Loucy (cell line): ENCODE results near the gene RGS6.

Source experiments
- H2AFZ ChIP-seq: fragments of 200-600 bp; sonication (generic); 2 replicates; pipeline ENCODE4 v1.6.0; 2016; ENCODE audit warnings: antibody characterized with exemption, mild to moderate bottlenecking, low read length, moderate library complexity
- H3F3A ChIP-seq: fragments of 200-600 bp; 2 replicates; pipeline ENCODE4 v1.6.0; 2016; ENCODE audit warnings: antibody characterized with exemption, low read depth, mild to moderate bottlenecking
- H3K27me3 ChIP-seq: fragments of 200-600 bp; sonication (generic); 2 replicates; pipeline ENCODE4 v1.6.1; 2014; ENCODE audit warnings: low read length, mild to moderate bottlenecking; ENCODE audit not compliant: insufficient read depth, poor library complexity, severe bottlenecking
- H3K36me3 ChIP-seq: fragments of 200-600 bp; sonication (generic); 2 replicates; pipeline ENCODE4 v1.6.1; 2016; ENCODE audit warnings: low read length; ENCODE audit not compliant: insufficient read depth
- H3K4me1 ChIP-seq: fragments of 200-600 bp; sonication (generic); 2 replicates; pipeline ENCODE4 v1.5.1; 2014; ENCODE audit warnings: low read length, mild to moderate bottlenecking; ENCODE audit not compliant: insufficient read depth, poor library complexity, severe bottlenecking
- H3K4me2 ChIP-seq: fragments of 200-600 bp; sonication (generic); 2 replicates; pipeline ENCODE4 v1.6.0; 2014; ENCODE audit warnings: antibody characterized with exemption, low read length, low read depth, mild to moderate bottlenecking; ENCODE audit not compliant: poor library complexity, severe bottlenecking
- H3K4me3 ChIP-seq: fragments of 200-600 bp; sonication (generic); 2 replicates; pipeline ENCODE4 v1.5.1; 2014; ENCODE audit warnings: low read length, mild to moderate bottlenecking, mixed read lengths; ENCODE audit not compliant: poor library complexity, severe bottlenecking
- H3K79me2 ChIP-seq: fragments of 200-600 bp; sonication (generic); 2 replicates; pipeline ENCODE4 v1.6.1; 2014; ENCODE audit warnings: low read length; ENCODE audit not compliant: insufficient read depth
- H3K9ac ChIP-seq: fragments of 200-600 bp; sonication (generic); 2 replicates; pipeline ENCODE4 v1.6.0; 2014; ENCODE audit warnings: mild to moderate bottlenecking, low read depth, low read length, moderate library complexity; ENCODE audit not compliant: poor library complexity, severe bottlenecking
- H3K9me2 ChIP-seq: fragments of 200-600 bp; sonication (generic); replicated peaks from 2 replicates; pipeline ENCODE4 v1.6.1; 2016; ENCODE audit warnings: low read depth, low read length, mixed read lengths
- H3K9me3 ChIP-seq: fragments of 200-600 bp; sonication (generic); 2 replicates; pipeline ENCODE4 v1.6.1; 2014; ENCODE audit warnings: mild to moderate bottlenecking, antibody characterized with exemption, low read length, low read depth; ENCODE audit not compliant: insufficient read depth
- H4K20me1 ChIP-seq: fragments of 200-600 bp; sonication (generic); 2 replicates; pipeline ENCODE4 v1.6.0; 2014; ENCODE audit warnings: antibody characterized with exemption, low read length, mild to moderate bottlenecking; ENCODE audit not compliant: insufficient read depth, poor library complexity, severe bottlenecking
- CTCF ChIP-seq: fragments of 200-600 bp; sonication (generic); conservative IDR thresholded peaks from 2 replicates; pipeline ENCODE4 v1.5.1; 2014; ENCODE audit warnings: mild to moderate bottlenecking, antibody characterized with exemption, low read length
- EZH2phosphoT487 ChIP-seq: fragments of 200-600 bp; IDR thresholded peaks from 2 replicates; pipeline ENCODE4 v1.6.1; 2018; ENCODE audit warnings: antibody characterized with exemption, mild to moderate bottlenecking, moderate library complexity, borderline replicate concordance

Gene RGS6

DNA sequence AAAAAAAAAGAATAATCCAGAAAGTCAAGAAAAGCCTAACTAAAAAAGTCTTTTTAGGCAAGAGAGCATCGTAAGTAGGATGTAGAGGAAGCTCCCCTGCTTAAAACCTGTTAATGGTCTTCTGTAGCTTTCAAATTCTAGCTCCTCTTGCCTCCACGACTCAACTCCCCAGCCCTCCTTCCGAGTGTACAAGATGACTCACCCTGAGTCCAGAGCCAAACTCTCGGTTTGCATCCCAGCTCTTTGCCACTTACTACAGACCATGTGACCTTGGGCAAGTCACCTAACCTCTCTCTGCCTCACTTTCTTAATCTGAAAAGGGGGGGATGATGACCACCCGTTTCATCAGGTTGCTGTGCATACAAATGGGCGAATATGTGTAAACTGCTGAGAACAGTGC is 501.3 kb downstream of the RGS6 start:
- H3K9me2 ChIP-seq = no peaks in the 10 kb centered on the region
- H2AFZ ChIP-seq = no peak overlapping the region
- H3K36me3 ChIP-seq = no peaks in the 10 kb centered on the region
- H3K4me2 ChIP-seq = no peak overlapping the region
- H3K4me1 ChIP-seq = peaks cover 33% of the 10 kb centered on the region
- H3K27me3 ChIP-seq = no peaks in the 10 kb centered on the region
- no peak overlapping the region for H3K9ac ChIP-seq
- no peaks in the 10 kb centered on the region for H4K20me1 ChIP-seq
- TF ChIP-seq CTCF = no peak
- no peak for TF ChIP-seq EZH2phosphoT487
- 0 out of 2 replicates have a peak, but pooled peaks cover 3% of the 10 kb centered on the region for H3K9me3 ChIP-seq
- H3F3A ChIP-seq = no peaks in the 10 kb centered on the region
- no peaks in the 10 kb centered on the region for H3K79me2 ChIP-seq
- no peak overlapping the region for H3K4me3 ChIP-seq

DNA sequence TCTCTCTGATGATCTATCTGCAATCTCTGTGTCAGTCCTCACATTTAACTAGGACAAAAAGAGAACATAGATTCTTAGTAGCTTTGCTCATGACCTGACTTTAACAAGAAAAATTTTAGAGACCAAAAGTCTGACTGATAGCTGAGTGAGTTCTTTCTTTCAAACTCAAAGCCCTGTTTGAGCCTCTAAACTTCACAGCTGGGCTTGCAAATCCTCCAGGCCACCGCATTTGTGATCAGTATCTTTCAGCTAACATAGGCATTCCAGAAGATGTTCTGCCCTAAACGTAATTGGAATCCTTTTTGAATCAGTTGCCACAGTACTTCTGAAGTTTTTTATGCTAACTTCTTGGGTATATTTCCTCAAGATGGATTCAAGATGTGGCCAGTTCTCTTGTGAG is 502.6 kb downstream of the RGS6 start:
- H3K79me2 ChIP-seq = no peaks in the 10 kb centered on the region
- TF ChIP-seq EZH2phosphoT487 = no peak
- TF ChIP-seq CTCF = no peak

GRCh38 chr14:72439707-72440106 is 507.5 kb downstream of the RGS6 start:
- TF ChIP-seq CTCF (no peak), EZH2phosphoT487 (no peak)
- Histone ChIP-seq H3K79me2 (no peaks in the 10 kb centered on the region), H3K9me2 (no peaks in the 10 kb centered on the region), H2AFZ (no peak overlapping the region), H3K4me2 (peak overlapping the region; percentile 84), H4K20me1 (no peaks in the 10 kb centered on the region), H3K4me1 (peaks cover 82% of the 10 kb centered on the region), H3K9me3 (no peaks in the 10 kb centered on the region), H3K9ac (peak overlapping the region; percentile 34), H3K36me3 (no peaks in the 10 kb centered on the region), H3K4me3 (peak overlapping the region; percentile 58), H3K27me3 (no peaks in the 10 kb centered on the region), H3F3A (0 out of 2 replicates have a peak, but pooled peaks cover 4% of the 10 kb centered on the region)

More for the DNA sequence above, 502.6 kb downstream of the RGS6 start:
- no peaks in the 10 kb centered on the region for H4K20me1 ChIP-seq
- no peak overlapping the region for H3K4me2 ChIP-seq
- 0 out of 2 replicates have a peak overlapping the region, but pooled peaks have one; percentile 4 for H2AFZ ChIP-seq
- H3K9me2 ChIP-seq = no peaks in the 10 kb centered on the region
- H3K4me3 ChIP-seq = no peak overlapping the region
- H3K9me3 ChIP-seq = no peaks in the 10 kb centered on the region
- H3K9ac ChIP-seq = no peak overlapping the region
- no peaks in the 10 kb centered on the region for H3K27me3 ChIP-seq
- peaks cover 46% of the 10 kb centered on the region for H3K4me1 ChIP-seq
- no peaks in the 10 kb centered on the region for H3K36me3 ChIP-seq
- H3F3A ChIP-seq = no peaks in the 10 kb centered on the region
